K562 (cell line): ENCODE data around the gene GRHPR. TPM values are rescaled to one million over a fixed set of nuclear protein-coding genes. Genes with fewer than 3 reads are reported as not detected.

Experiments
- DACH1 ChIP-seq: fragments of 450-650 bp; IDR thresholded peaks from 2 replicates; pipeline ENCODE4 v1.6.1; 2018; ENCODE audit not compliant: partially characterized antibody
- DLX4 ChIP-seq: fragments of 250-450 bp; sonication (Bioruptor Pico); IDR thresholded peaks from 2 replicates; pipeline ENCODE4 v1.6.1; 2021; ENCODE audit warnings: mild to moderate bottlenecking
- FOSL1 ChIP-seq: fragments of 200-800 bp; sonication (Bioruptor generic); conservative IDR thresholded peaks from 2 replicates; pipeline ENCODE4 v1.6.1; 2016; ENCODE audit warnings: missing genetic modification characterization, missing compliant biosample characterization
- GMEB1 ChIP-seq: fragments of 250-450 bp; sonication (Bioruptor Pico); IDR thresholded peaks from 2 replicates; pipeline ENCODE4 v1.4.0; 2020; ENCODE audit warnings: mild to moderate bottlenecking
- HCFC1 ChIP-seq: IDR thresholded peaks from 2 replicates; pipeline ENCODE4 v1.6.1; 2012; ENCODE audit warnings: low read depth, low read length, improper control_type of control experiment
- HDGF ChIP-seq: fragments of 450-650 bp; IDR thresholded peaks from 2 replicates; pipeline ENCODE4 v1.6.1; 2016
- HNRNPUL1 ChIP-seq: fragments of 200-400 bp; formaldehyde crosslinking; IDR thresholded peaks from 2 replicates; pipeline ENCODE4 v1.6.1; 2017; ENCODE audit warnings: low read length
- ILF3 ChIP-seq: fragments of 450-650 bp; IDR thresholded peaks from 2 replicates; pipeline ENCODE4 v1.6.1; 2018; ENCODE audit warnings: antibody characterized with exemption, mild to moderate bottlenecking, moderate library complexity, borderline replicate concordance
- LEF1 ChIP-seq: fragments of 450-650 bp; IDR thresholded peaks from 2 replicates; pipeline ENCODE4 v1.6.1; 2016; ENCODE audit warnings: mild to moderate bottlenecking
- MAFK ChIP-seq: IDR thresholded peaks from 2 replicates; pipeline ENCODE4 v1.6.1; 2011; ENCODE audit warnings: low read length, improper control_type of control experiment
- PKNOX1 ChIP-seq: fragments of 450-650 bp; IDR thresholded peaks from 2 replicates; pipeline ENCODE4 v1.6.1; 2016
- RB1 ChIP-seq: fragments of 450-650 bp; IDR thresholded peaks from 2 replicates; pipeline ENCODE4 v1.6.1; 2017; ENCODE audit warnings: low read depth, mild to moderate bottlenecking
- RNF2 ChIP-seq: sonication (generic); IDR thresholded peaks from 2 replicates; pipeline ENCODE4 v1.6.1; 2016
- SIN3B ChIP-seq: fragments of 450-650 bp; IDR thresholded peaks from 2 replicates; pipeline ENCODE4 v1.6.1; 2017; ENCODE audit warnings: low read depth, mild to moderate bottlenecking, moderate library complexity
- TSHZ1 ChIP-seq: fragments of 250-450 bp; sonication (Bioruptor Pico); IDR thresholded peaks from 2 replicates; pipeline ENCODE4 v1.4.0; 2020; ENCODE audit warnings: mild to moderate bottlenecking, moderate library complexity
- ZNF3 ChIP-seq: fragments of 250-450 bp; sonication (Bioruptor Pico); IDR thresholded peaks from 2 replicates; pipeline ENCODE4 v1.5.0; 2021; ENCODE audit warnings: mild to moderate bottlenecking, moderate library complexity
- ZNF609 ChIP-seq: sonication (generic); formaldehyde crosslinking; IDR thresholded peaks from 2 replicates; pipeline ENCODE4 v1.8.1; 2023; ENCODE audit warnings: missing genetic modification reagents, mild to moderate bottlenecking, borderline replicate concordance
- polyA plus RNA-seq, 8 experiments: library from polyadenylated mRNA; depleted of rRNA in 4 of 8; stranded (reverse) in 5 of 8; unstranded in 3 of 8; fragments of >200 nt; fragmentation: Nextera tagmentation in 2 of 8; fragmentation: Illumina TruSeq in 1 of 8; extraction: Ambion mirVana in 2 of 8; extraction: Trizol in 1 of 8; gene quantifications; 2 replicates each; pipeline versions ENCODE4 v1.2.1 to v1.2.3, GENCODE V29; 2011 to 2014; ENCODE audit warnings: inconsistent platforms in 1 of 8, missing spikeins in 1 of 8
- total RNA-seq, 7 experiments: library from RNA; depleted of rRNA in 6 of 7; stranded (reverse); fragments of >200 nt in 6 of 7; fragmentation: Illumina TruSeq in 2 of 7; extraction: Trizol in 2 of 7; gene quantifications; 2 replicates each; pipeline versions ENCODE4 v1.2.1 to v1.2.3, GENCODE V29; 2011 to 2021; ENCODE audit warnings: low replicate concordance in 1 of 7

The GRHPR gene
- total and polyA plus RNA-seq, 9 of the 15 experiments (the other 6 are each of a cell fraction or from before 2014, with no cell fraction given), result 38.9 to 144 (median 120) TPM

GRCh38 chr9:37466037-37466709 lies 43.7 kb downstream of the GRHPR start (continued):
- TF ChIP-seq MAFK (no peak), RB1 (0 out of 2 replicates have a peak, but pooled peaks have one; percentile 25), ZNF3 (CRISPR knock-in tag) (no peak), PKNOX1 (no peak), DACH1 (peak; percentile 79), SIN3B (no peak), LEF1 (no peak), ZNF609 (CRISPR knock-in tag) (no peak), HNRNPUL1 (0 out of 2 replicates have a peak, but pooled peaks have one; percentile 11), ILF3 (no peak), TSHZ1 (CRISPR knock-in tag) (no peak), RNF2 (peak; percentile 67), FOSL1 (peak; percentile 6; the same call in 1 of the 2 replicates), HDGF (no peak), GMEB1 (CRISPR knock-in tag) (no peak), DLX4 (no peak), HCFC1 (no peak)
